Sigmoid colon (tissue), 7 donors: ENCODE measurements around the gene COX7A2L. TPM values are rescaled to one million over a fixed set of nuclear protein-coding genes. Genes with fewer than 3 reads are reported as not detected.

ENCODE experiments used
- DNase-seq: peaks from one replicate; pipeline ENCODE4 v3.0.0-alpha.2; 2019
- H3K27ac ChIP-seq, 4 donors: fragments of 200-600 bp; sonication (generic); one replicate each; pipeline ENCODE4 v1.5.1; 2016 to 2019; ENCODE audit warnings: mild to moderate bottlenecking in 1 of 4
- H3K27me3 ChIP-seq, 3 donors: fragments of 200-600 bp; sonication (generic); one replicate each; pipeline ENCODE4 v1.5.1; 2019; ENCODE audit warnings: mild to moderate bottlenecking in 1 of 3
- H3K36me3 ChIP-seq, 4 donors: fragments of 200-600 bp; sonication (generic); one replicate each; pipeline ENCODE4 v1.5.1; 2016 to 2019
- H3K4me1 ChIP-seq, 4 donors: fragments of 200-600 bp; sonication (generic); one replicate each; pipeline ENCODE4 v1.5.1; 2017 to 2019
- H3K4me3 ChIP-seq, 4 donors: fragments of 200-600 bp; sonication (generic); one replicate each; pipeline ENCODE4 v1.5.1; 2017 to 2019; ENCODE audit warnings: mild to moderate bottlenecking in 2 of 4, moderate library complexity in 1 of 4
- H3K9me3 ChIP-seq, 4 donors: fragments of 200-600 bp in 3 of 4; sonication (generic) in 3 of 4; one replicate each; pipeline versions ENCODE4 v1.5.1 to v1.6.1; 2013 to 2019
- EP300 ChIP-seq, 4 donors: sonication (generic); formaldehyde crosslinking; IDR thresholded peaks; one replicate each; pipeline ENCODE4 v1.6.1; 2017; ENCODE audit warnings: antibody characterized with exemption in 4 of 4
- POLR2A ChIP-seq, 2 donors: fragments of 450-650 bp; IDR thresholded peaks; one replicate each; pipeline ENCODE4 v1.6.1; 2016; ENCODE audit warnings: antibody characterized with exemption in 2 of 2, mild to moderate bottlenecking in 2 of 2, moderate library complexity in 2 of 2
- POLR2AphosphoS5 ChIP-seq, 4 donors: sonication (generic); formaldehyde crosslinking; IDR thresholded peaks; one replicate each; pipeline ENCODE4 v1.6.1; 2017; ENCODE audit warnings: antibody characterized with exemption in 4 of 4
- WGBS, 2 donors: extraction: QIAGEN DNeasy Blood & Tissue Kit; methylation state at CpG; one replicate each; pipeline ENCODE4 v1.1.7; 2013; 5-methylcytosine and 5-hydroxymethylcytosine counted together
- intact Hi-C: fragments of 100-400 bp; cut with DNase I; formaldehyde crosslinking; loops from one replicate; pipeline ENCODE4 v1.15.1; 2023
- polyA plus RNA-seq, 3 donors: library from polyadenylated mRNA; stranded (reverse); fragments of 200-250 nt; gene quantifications; one replicate each; pipeline ENCODE4 v1.2.3, GENCODE V29; 2013
- total RNA-seq, 4 donors: library from RNA; depleted of rRNA; stranded (reverse); fragments of >200 nt; gene quantifications; one replicate each; pipeline ENCODE4 v1.1.0, GENCODE V29; 2016
- TF ChIP-seq, protein P1 (sequence below), 4 experiments: fragments of 450-650 bp in 3 of 4; fragments of 200-600 bp in 1 of 4; IDR thresholded peaks; one replicate each; pipeline ENCODE4 v1.5.1; 2016 to 2019; ENCODE audit warnings: antibody characterized with exemption in 4 of 4, mild to moderate bottlenecking in 3 of 4, moderate library complexity in 2 of 4
- donor health status: healthy with polysubstance abuse.
- donor health status: Bipolar disorder and iron deficiency.
- donor health status: healthy.

Gene COX7A2L
- total and polyA plus RNA-seq, 7 donors, result 149 to 270 (median 193) TPM

DNA sequence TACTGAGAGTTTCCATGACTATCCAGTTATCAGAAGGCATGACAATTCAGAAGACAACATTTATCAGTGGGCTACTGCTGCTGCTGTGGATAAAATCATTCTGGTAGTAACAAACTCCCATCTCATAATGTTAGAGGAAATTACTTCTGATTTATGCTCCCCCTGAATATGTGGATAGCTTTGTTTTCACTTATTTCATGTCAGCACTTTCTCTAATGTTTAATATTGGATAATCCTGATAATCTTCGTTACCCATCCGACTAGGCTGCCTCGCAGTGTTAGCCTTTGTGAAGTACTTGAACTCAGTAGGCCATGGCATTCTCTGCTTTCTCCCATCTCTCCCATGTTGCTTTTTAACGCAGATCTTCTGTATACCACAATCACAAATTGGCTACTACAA lies 28.4 kb downstream of the COX7A2L start:
- H3K36me3 ChIP-seq, result peaks cover 0 to 65% (median 9%) of the 10 kb centered on the region in 4 donors
- WGBS, 2 donors, result 94 to 95% methylated on average over 4 of the region's 4 CpGs

DNA sequence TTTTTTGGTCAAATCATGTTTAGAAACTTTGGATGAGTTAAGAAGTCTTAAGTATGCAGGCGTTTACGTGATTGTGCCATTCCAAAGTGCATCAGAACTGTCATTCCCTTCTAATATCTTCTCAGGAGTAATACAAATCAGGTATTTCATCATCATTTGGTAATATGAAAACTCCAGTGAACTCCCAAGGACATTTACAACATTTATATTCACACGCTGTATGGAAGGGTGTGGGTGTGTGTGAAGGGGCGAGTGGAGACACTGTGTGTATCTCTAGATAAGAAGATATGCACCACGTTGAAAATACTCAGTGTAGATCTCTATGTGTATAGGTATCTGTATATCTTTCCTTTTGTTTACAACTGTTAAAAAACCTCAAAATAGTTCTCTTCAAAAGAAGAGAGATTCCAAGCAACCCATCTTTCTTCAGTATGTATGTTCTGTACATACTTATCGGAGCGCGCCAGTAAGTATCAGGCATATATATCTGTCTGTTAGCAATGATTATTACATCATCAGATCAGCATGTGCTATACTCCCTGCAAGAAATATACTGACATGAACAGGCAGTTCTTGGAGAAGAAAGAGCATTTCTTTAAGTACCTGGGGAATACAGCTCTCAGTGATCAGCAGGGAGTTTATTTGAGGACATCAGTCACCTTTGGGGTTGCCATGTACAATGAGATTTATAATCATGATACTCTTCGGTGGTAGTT lies 29.3 kb downstream of the COX7A2L start:
- Histone ChIP-seq H3K4me3 (no peak overlapping the region), H3K9me3 (no peaks in the 10 kb centered on the region), H3K36me3 (peaks cover 0 to 73% (median 9%) of the 10 kb centered on the region in 4 donors), H3K27me3 (no peaks in the 10 kb centered on the region), H3K27ac (no peak overlapping the region), H3K4me1 (no peaks in the 10 kb centered on the region)
- intact Hi-C loops, result no loop called here
- 76 to 89% methylated on average over 9 of the region's 9 CpGs for WGBS, 2 donors
- TF ChIP-seq, protein P1, sequence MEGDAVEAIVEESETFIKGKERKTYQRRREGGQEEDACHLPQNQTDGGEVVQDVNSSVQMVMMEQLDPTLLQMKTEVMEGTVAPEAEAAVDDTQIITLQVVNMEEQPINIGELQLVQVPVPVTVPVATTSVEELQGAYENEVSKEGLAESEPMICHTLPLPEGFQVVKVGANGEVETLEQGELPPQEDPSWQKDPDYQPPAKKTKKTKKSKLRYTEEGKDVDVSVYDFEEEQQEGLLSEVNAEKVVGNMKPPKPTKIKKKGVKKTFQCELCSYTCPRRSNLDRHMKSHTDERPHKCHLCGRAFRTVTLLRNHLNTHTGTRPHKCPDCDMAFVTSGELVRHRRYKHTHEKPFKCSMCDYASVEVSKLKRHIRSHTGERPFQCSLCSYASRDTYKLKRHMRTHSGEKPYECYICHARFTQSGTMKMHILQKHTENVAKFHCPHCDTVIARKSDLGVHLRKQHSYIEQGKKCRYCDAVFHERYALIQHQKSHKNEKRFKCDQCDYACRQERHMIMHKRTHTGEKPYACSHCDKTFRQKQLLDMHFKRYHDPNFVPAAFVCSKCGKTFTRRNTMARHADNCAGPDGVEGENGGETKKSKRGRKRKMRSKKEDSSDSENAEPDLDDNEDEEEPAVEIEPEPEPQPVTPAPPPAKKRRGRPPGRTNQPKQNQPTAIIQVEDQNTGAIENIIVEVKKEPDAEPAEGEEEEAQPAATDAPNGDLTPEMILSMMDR (IDR thresholded peaks at IDR 0.05), result no peak
- TF ChIP-seq EP300 (IDR thresholded peaks at IDR 0.05) (no peak), POLR2A (IDR thresholded peaks at IDR 0.05) (no peak), POLR2AphosphoS5 (IDR thresholded peaks at IDR 0.05) (no peak)
- DNase-seq, result no peak

More for the DNA sequence above, 28.4 kb downstream of the COX7A2L start:
- Histone ChIP-seq H3K4me1 (no peaks in the 10 kb centered on the region), H3K4me3 (no peak overlapping the region), H3K9me3 (no peaks in the 10 kb centered on the region), H3K27me3 (no peaks in the 10 kb centered on the region), H3K27ac (no peak overlapping the region)
- TF ChIP-seq POLR2A (IDR thresholded peaks at IDR 0.05) (no peak), POLR2AphosphoS5 (IDR thresholded peaks at IDR 0.05) (no peak), EP300 (IDR thresholded peaks at IDR 0.05) (no peak)
- TF ChIP-seq, protein P1 (IDR thresholded peaks at IDR 0.05), result no peak
- no peak for DNase-seq
- intact Hi-C loops, result no loop called here

DNA sequence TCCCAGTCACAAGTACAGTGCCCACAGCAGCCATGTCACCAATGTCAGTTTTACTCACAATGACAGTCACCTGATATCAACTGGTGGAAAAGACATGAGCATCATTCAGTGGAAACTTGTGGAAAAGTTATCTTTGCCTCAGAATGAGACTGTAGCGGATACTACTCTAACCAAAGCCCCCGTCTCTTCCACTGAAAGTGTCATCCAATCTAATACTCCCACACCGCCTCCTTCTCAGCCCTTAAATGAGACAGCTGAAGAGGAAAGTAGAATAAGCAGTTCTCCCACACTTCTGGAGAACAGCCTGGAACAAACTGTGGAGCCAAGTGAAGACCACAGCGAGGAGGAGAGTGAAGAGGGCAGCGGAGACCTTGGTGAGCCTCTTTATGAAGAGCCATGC lies 31.3 kb downstream of the COX7A2L start:
- H3K4me1 ChIP-seq, result no peaks in the 10 kb centered on the region
- no peak overlapping the region for H3K4me3 ChIP-seq
- no peak overlapping the region for H3K27ac ChIP-seq
- no peak for TF ChIP-seq POLR2AphosphoS5 (IDR thresholded peaks at IDR 0.05)
- TF ChIP-seq, protein P1 (IDR thresholded peaks at IDR 0.05), result no peak
- TF ChIP-seq EP300 (IDR thresholded peaks at IDR 0.05), result no peak
- no peak for TF ChIP-seq POLR2A (IDR thresholded peaks at IDR 0.05)
- peaks cover 0 to 71% (median 7%) of the 10 kb centered on the region in 4 donors for H3K36me3 ChIP-seq
- no peaks in the 10 kb centered on the region for H3K9me3 ChIP-seq
- H3K27me3 ChIP-seq, result no peaks in the 10 kb centered on the region
- WGBS, 2 donors, result 95 to 98% methylated on average over 5 of the region's 5 CpGs
- no peak for DNase-seq
- intact Hi-C loops, result loop anchor here (1.0 kb wide), 1 partner anchor 230 kb away; no protein-coding TSS in a partner anchor

DNA sequence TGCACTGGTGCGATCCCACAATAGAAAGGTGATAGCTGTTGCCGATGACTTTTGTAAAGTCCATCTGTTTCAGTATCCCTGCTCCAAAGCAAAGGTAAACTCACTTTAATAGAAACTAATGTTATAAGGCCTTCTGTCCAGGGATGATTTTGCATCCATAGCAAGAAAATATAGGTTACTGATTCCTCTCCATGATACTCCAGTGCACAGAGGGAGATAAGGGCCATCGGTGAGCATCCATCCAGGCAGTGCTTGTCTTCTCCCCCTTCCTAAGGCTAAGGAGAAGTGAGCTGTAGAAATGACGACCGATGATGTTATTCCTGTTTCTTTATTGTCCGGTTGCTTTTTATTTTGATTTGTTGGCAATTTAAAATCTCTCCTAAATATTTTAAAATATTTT lies 32.1 kb downstream of the COX7A2L start:
- peaks cover 0 to 68% (median 7%) of the 10 kb centered on the region in 4 donors for H3K36me3 ChIP-seq
- intact Hi-C loops, result no loop called here
- H3K4me3 ChIP-seq, result no peak overlapping the region
- TF ChIP-seq EP300 (IDR thresholded peaks at IDR 0.05) (no peak), POLR2AphosphoS5 (IDR thresholded peaks at IDR 0.05) (no peak), POLR2A (IDR thresholded peaks at IDR 0.05) (no peak)
- TF ChIP-seq, protein P1 (IDR thresholded peaks at IDR 0.05), result no peak
- no peaks in the 10 kb centered on the region for H3K9me3 ChIP-seq
- no peak overlapping the region for H3K27ac ChIP-seq
- no peak for DNase-seq
- H3K4me1 ChIP-seq, result no peaks in the 10 kb centered on the region
- H3K27me3 ChIP-seq, result no peaks in the 10 kb centered on the region
- 95 to 96% methylated on average over 6 of the region's 6 CpGs for WGBS, 2 donors
